Bronchus fibroblast of lung (primary cell): ENCODE data around the gene SOCS2. TPM values are rescaled to one million over a fixed set of nuclear protein-coding genes. Genes with fewer than 3 reads are reported as not detected.

Experiments used
- total RNA-seq: library from RNA; depleted of rRNA; stranded (reverse); fragments of >200 nt; gene quantifications from 2 replicates; pipeline ENCODE4 v1.2.3, GENCODE V29; 2015

SOCS2 gene
- total RNA-seq = 63.2 and 72.0 TPM in 2 replicates

GRCh38 chr12:93571925-93572711, at the start of gene SOCS2:
Gene SOCS2 (plus strand): TSS chr12:93572675. CDS start chr12:93572898, 223 bp downstream.

Other genes with a start within 250 kb of the SOCS2 start
- gene NUDT4, start 194.8 kb upstream of the SOCS2 start, total RNA-seq = 40.1 and 52.1 TPM in 2 replicates
- gene UBE2N, start 130.7 kb upstream of the SOCS2 start, total RNA-seq = 75.2 and 78.7 TPM in 2 replicates
- 68.8 and 78.2 TPM in 2 replicates for gene MRPL42, start 105.2 kb upstream of the SOCS2 start, total RNA-seq
- 41.0 and 44.4 TPM in 2 replicates for gene CRADD, start 104.7 kb downstream of the SOCS2 start, total RNA-seq